HG02943 (cell line): ENCODE measurements around the gene ZNF853.
"Not testable (repeated sequence)": the region's sequence is repeated elsewhere in the genome, so short reads cannot be mapped to it uniquely, and the experiment has no call there.

ENCODE experiments used
- ATAC-seq: cut with Tn5 transposase; IDR thresholded peaks from one replicate; pipeline ENCODE4 v1.9.1; 2021; ENCODE audit warnings: mild to moderate bottlenecking, low read depth, moderate library complexity; ENCODE audit not compliant: unreplicated experiment

The ZNF853 gene

GRCh38 chr7:6650086-6650485 lies 34.7 kb downstream of the ZNF853 start:
- ATAC-seq = no peak

DNA sequence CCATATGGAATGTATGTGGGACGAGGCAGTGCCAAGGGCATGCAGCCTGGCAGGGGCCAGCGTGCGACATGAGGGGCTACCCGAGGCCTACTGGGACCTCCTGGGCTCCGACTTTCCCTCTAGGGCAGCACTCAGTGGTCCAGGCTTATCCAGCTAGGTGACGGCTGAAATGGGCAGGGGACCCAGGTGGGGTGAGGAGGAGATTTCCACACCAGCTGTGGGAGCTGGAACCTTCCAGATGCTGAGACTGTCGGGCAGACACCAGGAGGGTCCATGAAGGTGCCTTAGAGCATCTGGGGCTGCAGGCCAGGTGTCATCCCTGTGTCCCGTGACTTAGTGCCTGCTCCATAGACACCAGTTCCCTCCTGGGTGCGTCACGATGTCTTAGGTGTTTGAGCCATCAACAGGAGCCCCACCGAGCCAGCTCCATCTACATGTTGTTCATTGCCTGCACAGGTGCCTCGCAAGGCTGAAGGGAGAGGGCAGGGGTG lies 35.2 kb downstream of the ZNF853 start:
- no peak for ATAC-seq

GRCh38 chr7:6651851-6652445 lies 36.5 kb downstream of the ZNF853 start:
- ATAC-seq = no peak

- ATAC-seq = no peak
Measured at GRCh38 chr7:6652446-6653011, 37.1 kb downstream of the ZNF853 start.

GRCh38 chr7:6653071-6654003 lies 37.9 kb downstream of the ZNF853 start:
- ATAC-seq = no peak

- no peak for ATAC-seq
Measured at GRCh38 chr7:6654113-6654841, 38.9 kb downstream of the ZNF853 start.

- ATAC-seq = no peak
Measured at GRCh38 chr7:6654842-6655610, 39.6 kb downstream of the ZNF853 start.

GRCh38 chr7:6655636-6656385 lies 40.4 kb downstream of the ZNF853 start:
- ATAC-seq = no peak

- no peak for ATAC-seq
Measured at GRCh38 chr7:6656413-6656812, 41.0 kb downstream of the ZNF853 start.

DNA sequence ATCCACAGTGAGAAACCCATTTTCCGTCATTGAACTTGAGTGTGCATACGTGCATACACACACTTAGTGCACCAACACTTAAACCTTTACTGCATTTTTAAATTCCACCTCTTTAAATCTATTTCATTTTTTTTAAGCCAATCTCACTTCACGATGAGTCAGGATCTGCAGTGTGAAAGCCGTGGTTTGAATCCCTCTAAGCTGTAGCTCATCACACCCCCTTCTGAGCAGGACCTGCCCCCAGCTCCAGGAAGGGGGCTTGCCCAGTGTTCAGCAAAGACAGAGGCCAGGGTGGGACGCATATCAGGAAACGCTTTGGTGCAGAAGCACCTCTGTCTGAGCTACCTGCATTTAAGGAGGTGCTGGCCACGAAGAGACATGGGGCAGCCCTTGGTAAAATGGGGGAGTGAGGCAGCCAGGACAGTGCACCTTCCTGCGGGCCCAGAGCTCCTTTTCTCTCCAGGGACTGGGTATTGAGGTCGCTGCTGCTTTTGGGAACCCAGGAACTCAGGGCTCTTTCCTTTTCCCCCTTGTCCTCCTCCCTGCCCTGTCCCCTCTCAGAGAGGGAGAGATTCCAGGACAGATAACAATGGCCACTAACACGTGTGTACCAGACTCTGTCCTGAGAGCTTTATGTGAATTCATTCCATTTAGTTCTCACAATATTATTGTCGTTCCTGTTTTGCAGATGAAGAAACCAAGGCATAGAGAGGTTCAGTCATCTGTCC lies 43.4 kb downstream of the ZNF853 start:
- ATAC-seq = no peak

DNA sequence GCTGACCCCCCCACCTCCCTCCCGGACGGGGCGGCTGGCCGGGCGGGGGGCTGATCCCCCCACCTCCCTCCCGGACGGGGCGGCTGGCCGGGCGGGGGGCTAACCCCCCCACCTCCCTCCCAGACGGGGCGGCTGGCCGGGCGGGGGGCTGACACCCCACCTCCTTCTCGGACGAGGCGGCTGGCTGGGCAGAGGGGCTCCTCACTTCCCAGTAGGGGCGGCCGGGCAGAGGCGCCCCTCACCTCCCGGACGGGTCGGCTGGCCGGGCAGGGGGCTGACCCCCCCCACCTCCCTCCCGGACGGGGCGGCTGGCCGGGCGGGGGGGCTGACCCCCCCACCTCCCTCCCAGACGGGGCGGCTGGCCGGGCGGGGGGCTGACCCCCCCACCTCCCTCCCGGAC lies 55.4 kb downstream of the ZNF853 start:
- not testable (repeated sequence) for ATAC-seq
